IgD-negative memory B cell (primary cell): ENCODE measurements around the gene KNSTRN. TPM values are rescaled to one million over a fixed set of nuclear protein-coding genes. Genes with fewer than 3 reads are reported as not detected.

Experiments
- H3K27ac Mint-ChIP-seq, 3 donors: one replicate each; pipeline ENCODE4 v1.8.0; 2020 to 2022; ENCODE audit warnings: mild to moderate bottlenecking in 3 of 3, mixed read lengths in 3 of 3, moderate library complexity in 1 of 3
- H3K27me3 Mint-ChIP-seq: one replicate; pipeline ENCODE4 v1.8.0; 2021; ENCODE audit warnings: mixed read lengths
- H3K36me3 Mint-ChIP-seq: one replicate; pipeline ENCODE4 v1.8.0; 2020; ENCODE audit warnings: mild to moderate bottlenecking, mixed read lengths
- H3K4me1 Mint-ChIP-seq, 3 donors: one replicate each; pipeline ENCODE4 v1.8.0; 2020 to 2022; ENCODE audit warnings: mixed read lengths in 3 of 3, mild to moderate bottlenecking in 1 of 3
- H3K4me3 Mint-ChIP-seq, 4 donors: one replicate each; pipeline ENCODE4 v1.8.0; 2020 to 2022; ENCODE audit warnings: mild to moderate bottlenecking in 4 of 4, mixed read lengths in 4 of 4, moderate library complexity in 3 of 4
- H3K9me3 Mint-ChIP-seq, 3 donors: one replicate each; pipeline ENCODE4 v1.8.0; 2020 to 2021; ENCODE audit warnings: mixed read lengths in 3 of 3, mild to moderate bottlenecking in 1 of 3
- polyA plus RNA-seq: library from polyadenylated mRNA; unstranded; fragments of 300-500 nt; fragmentation: Illumina TruSeq; gene quantifications from one replicate; pipeline ENCODE4 v1.2.3, GENCODE V29; 2021

KNSTRN gene
- polyA plus RNA-seq, 1 donor from 2014 or later, result 4.6 TPM

GRCh38 chr15:40416056-40416455 lies 33.5 kb downstream of the KNSTRN start:
- Mint-ChIP-seq H3K36me3 (peaks cover 1% of the 10 kb centered on the region), H3K9me3 (no peaks in the 10 kb centered on the region), H3K27ac (no peak overlapping the region), H3K27me3 (no peaks in the 10 kb centered on the region), H3K4me3 (no peak overlapping the region), H3K4me1 (peaks cover 0 to 4% (median 0%) of the 10 kb centered on the region in 3 donors)

- no peak overlapping the region for H3K4me3 Mint-ChIP-seq
- peaks cover 1% of the 10 kb centered on the region for H3K36me3 Mint-ChIP-seq
- peaks cover 0 to 2% (median 0%) of the 10 kb centered on the region in 3 donors for H3K4me1 Mint-ChIP-seq
- H3K9me3 Mint-ChIP-seq, result no peaks in the 10 kb centered on the region
- H3K27me3 Mint-ChIP-seq, result no peaks in the 10 kb centered on the region
- no peak overlapping the region for H3K27ac Mint-ChIP-seq
Measured at GRCh38 chr15:40418126-40418525, 35.6 kb downstream of the KNSTRN start.

GRCh38 chr15:40420071-40420713 lies 37.7 kb downstream of the KNSTRN start:
- H3K4me3 Mint-ChIP-seq, result no peak overlapping the region
- no peaks in the 10 kb centered on the region for H3K9me3 Mint-ChIP-seq
- H3K27me3 Mint-ChIP-seq, result no peaks in the 10 kb centered on the region
- H3K36me3 Mint-ChIP-seq, result peaks cover 1% of the 10 kb centered on the region
- no peak overlapping the region for H3K27ac Mint-ChIP-seq
- peaks cover 0 to 2% (median 0%) of the 10 kb centered on the region in 3 donors for H3K4me1 Mint-ChIP-seq

- Mint-ChIP-seq H3K27ac (no peak overlapping the region), H3K4me3 (no peak overlapping the region), H3K27me3 (no peaks in the 10 kb centered on the region), H3K4me1 (peaks cover 0 to 2% (median 0%) of the 10 kb centered on the region in 3 donors), H3K9me3 (no peaks in the 10 kb centered on the region), H3K36me3 (peaks cover 3% of the 10 kb centered on the region)
Measured at GRCh38 chr15:40420793-40421192, 38.3 kb downstream of the KNSTRN start.

- H3K27me3 Mint-ChIP-seq, result no peaks in the 10 kb centered on the region
- H3K4me3 Mint-ChIP-seq, result no peak overlapping the region
- peaks cover 3% of the 10 kb centered on the region for H3K36me3 Mint-ChIP-seq
- H3K4me1 Mint-ChIP-seq, result peaks cover 0 to 2% (median 0%) of the 10 kb centered on the region in 3 donors
- peak overlapping the region in 2 of 3 donors; percentile 5 to 31 for H3K27ac Mint-ChIP-seq
- H3K9me3 Mint-ChIP-seq, result no peaks in the 10 kb centered on the region
Measured at GRCh38 chr15:40421246-40422157, 39.0 kb downstream of the KNSTRN start.

GRCh38 chr15:40424483-40425115 lies 42.1 kb downstream of the KNSTRN start:
- Mint-ChIP-seq H3K36me3 (peaks cover 2% of the 10 kb centered on the region), H3K9me3 (no peaks in the 10 kb centered on the region), H3K4me3 (no peak overlapping the region), H3K4me1 (no peaks in the 10 kb centered on the region), H3K27me3 (no peaks in the 10 kb centered on the region), H3K27ac (no peak overlapping the region)

- H3K36me3 Mint-ChIP-seq, result peaks cover 7% of the 10 kb centered on the region
- H3K9me3 Mint-ChIP-seq, result no peaks in the 10 kb centered on the region
Measured at GRCh38 chr15:40425681-40426080, 43.2 kb downstream of the KNSTRN start.

GRCh38 chr15:40427188-40427587 lies 44.7 kb downstream of the KNSTRN start:
- H3K4me1 Mint-ChIP-seq, result no peaks in the 10 kb centered on the region
- H3K4me3 Mint-ChIP-seq, result no peak overlapping the region
- H3K36me3 Mint-ChIP-seq, result peaks cover 9% of the 10 kb centered on the region
- H3K9me3 Mint-ChIP-seq, result no peaks in the 10 kb centered on the region
- no peaks in the 10 kb centered on the region for H3K27me3 Mint-ChIP-seq
- no peak overlapping the region for H3K27ac Mint-ChIP-seq

More at GRCh38 chr15:40425681-40426080, 43.2 kb downstream of the KNSTRN start:
- H3K4me3 Mint-ChIP-seq, result no peak overlapping the region
- no peaks in the 10 kb centered on the region for H3K27me3 Mint-ChIP-seq
- no peaks in the 10 kb centered on the region for H3K4me1 Mint-ChIP-seq
- no peak overlapping the region for H3K27ac Mint-ChIP-seq

GRCh38 chr15:40428185-40428584 lies 45.7 kb downstream of the KNSTRN start:
- H3K4me3 Mint-ChIP-seq, result no peak overlapping the region
- peaks cover 9% of the 10 kb centered on the region for H3K36me3 Mint-ChIP-seq
- no peak overlapping the region for H3K27ac Mint-ChIP-seq
- H3K27me3 Mint-ChIP-seq, result no peaks in the 10 kb centered on the region
- no peaks in the 10 kb centered on the region for H3K4me1 Mint-ChIP-seq
- H3K9me3 Mint-ChIP-seq, result no peaks in the 10 kb centered on the region

GRCh38 chr15:40429068-40429710 lies 46.7 kb downstream of the KNSTRN start:
- Mint-ChIP-seq H3K4me3 (no peak overlapping the region), H3K9me3 (no peaks in the 10 kb centered on the region), H3K27ac (peak overlapping the region in 1 of 3 donors; percentile 83), H3K4me1 (no peaks in the 10 kb centered on the region), H3K27me3 (no peaks in the 10 kb centered on the region), H3K36me3 (peaks cover 9% of the 10 kb centered on the region)

- H3K27ac Mint-ChIP-seq, result no peak overlapping the region
- no peaks in the 10 kb centered on the region for H3K9me3 Mint-ChIP-seq
- H3K4me3 Mint-ChIP-seq, result no peak overlapping the region
- peaks cover 12% of the 10 kb centered on the region for H3K36me3 Mint-ChIP-seq
- H3K4me1 Mint-ChIP-seq, result no peaks in the 10 kb centered on the region
- H3K27me3 Mint-ChIP-seq, result peaks cover 5% of the 10 kb centered on the region
Measured at GRCh38 chr15:40430271-40430805, 47.8 kb downstream of the KNSTRN start.

GRCh38 chr15:40435023-40435709 lies 52.6 kb downstream of the KNSTRN start:
- Mint-ChIP-seq H3K27ac (no peak overlapping the region), H3K27me3 (peaks cover 34% of the 10 kb centered on the region)

GRCh38 chr15:40435710-40436089 lies 53.2 kb downstream of the KNSTRN start:
- peaks cover 15 to 18% (median 16%) of the 10 kb centered on the region in 3 donors for H3K4me1 Mint-ChIP-seq
- no peaks in the 10 kb centered on the region for H3K9me3 Mint-ChIP-seq
- H3K27ac Mint-ChIP-seq, result no peak overlapping the region
- H3K27me3 Mint-ChIP-seq, result peaks cover 34% of the 10 kb centered on the region
- H3K4me3 Mint-ChIP-seq, result peak overlapping the region; percentile 14 to 57 (median 36)
- peaks cover 5% of the 10 kb centered on the region for H3K36me3 Mint-ChIP-seq

More at GRCh38 chr15:40435023-40435709, 52.6 kb downstream of the KNSTRN start:
- H3K36me3 Mint-ChIP-seq, result peaks cover 9% of the 10 kb centered on the region
- peak overlapping the region in 3 of 4 donors; percentile 14 to 39 (median 34) for H3K4me3 Mint-ChIP-seq
- no peaks in the 10 kb centered on the region for H3K9me3 Mint-ChIP-seq
- peaks cover 15 to 18% (median 16%) of the 10 kb centered on the region in 3 donors for H3K4me1 Mint-ChIP-seq
